ENCODE data around the gene SULT4A1. TPM values are rescaled to one million over a fixed set of nuclear protein-coding genes. Genes with fewer than 3 reads are reported as not detected.

Gene SULT4A1
- total RNA-seq, 1 donor from 2014 or later = 0.50 TPM

DNA sequence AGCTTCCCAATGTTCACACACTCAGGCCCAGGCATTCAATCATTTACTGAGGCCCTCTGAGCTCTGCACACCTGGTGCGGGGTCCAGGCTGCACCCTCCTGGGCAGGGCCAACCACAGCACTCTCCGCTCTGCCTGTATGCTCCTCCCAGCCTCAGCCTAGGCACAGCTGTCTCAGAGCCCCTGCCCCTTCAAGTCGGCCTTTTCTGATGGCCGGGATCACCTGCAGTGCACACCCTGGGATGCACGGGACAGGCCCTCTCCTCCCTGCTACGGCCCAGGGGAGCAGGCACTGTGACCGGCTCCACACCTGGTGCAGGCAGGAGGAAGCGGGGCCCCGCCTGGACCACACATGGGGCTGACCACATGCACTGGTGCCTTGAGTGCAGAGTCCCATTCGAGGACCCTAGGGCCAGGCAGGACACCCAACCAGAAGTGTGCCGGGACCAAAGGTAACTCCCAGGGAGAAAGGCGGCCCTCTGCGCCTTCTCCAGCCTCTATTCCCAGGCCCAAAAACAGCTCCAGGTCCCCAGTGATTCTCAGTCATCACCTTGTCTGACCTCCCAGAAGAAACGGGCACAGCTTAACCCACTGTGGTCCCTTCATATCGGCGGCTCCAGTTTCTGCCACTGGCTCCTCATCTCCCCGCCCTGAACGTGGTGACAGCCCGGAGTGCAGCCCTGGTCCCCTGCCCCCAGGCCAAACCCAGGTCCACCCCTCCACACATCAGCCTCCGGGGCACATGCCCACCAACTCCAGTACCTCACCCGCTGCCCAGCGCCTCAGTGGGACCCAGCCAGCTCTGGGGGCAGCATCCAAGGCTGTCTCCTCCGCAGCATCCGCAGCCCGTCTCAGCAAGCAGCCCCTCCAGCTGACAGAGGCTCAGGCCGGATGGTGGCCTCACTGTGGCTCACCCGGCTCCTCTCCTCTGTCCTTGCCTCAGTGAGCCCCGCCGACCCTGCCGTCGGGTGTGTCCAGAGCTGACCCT lies 17.5 kb downstream of the SULT4A1 start:
- DNase-seq (ENCODE audit: low read depth) = no peak

DNA sequence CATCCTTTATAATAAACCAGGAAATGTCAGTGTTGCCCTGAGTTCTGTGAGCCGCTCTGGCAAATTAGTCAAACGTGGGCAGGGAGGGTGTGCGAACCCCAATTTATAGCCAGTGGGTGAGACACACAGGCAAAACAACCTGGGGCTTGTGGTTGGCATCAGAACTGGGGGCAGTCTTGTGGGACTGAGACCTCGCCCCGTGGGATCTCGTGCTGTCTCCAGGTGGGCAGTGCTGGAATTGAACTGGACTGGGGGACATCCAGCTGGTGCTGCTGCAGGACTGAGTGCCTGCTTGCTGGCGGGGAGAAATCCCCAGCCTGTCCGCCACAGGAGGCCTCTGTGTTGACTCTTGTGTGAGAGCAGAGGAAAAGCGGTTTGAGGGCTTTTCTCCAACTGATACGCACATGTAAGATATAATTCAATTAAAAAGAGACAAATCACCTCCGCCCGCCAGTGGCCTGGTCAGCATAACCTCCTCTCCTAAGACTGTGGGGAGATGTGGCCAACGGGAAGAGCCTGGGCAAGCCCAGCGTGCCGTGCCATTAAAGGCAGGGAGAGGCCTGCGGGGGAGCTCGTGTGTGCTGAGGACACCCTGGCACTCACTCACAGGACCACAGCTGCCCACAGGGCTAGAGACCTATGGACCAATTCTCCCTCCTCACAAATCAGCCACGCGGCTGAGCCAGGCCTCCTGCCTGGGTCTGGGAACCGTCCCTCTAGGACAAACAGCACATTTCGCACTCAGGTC lies 18.4 kb downstream of the SULT4A1 start:
- no peak for DNase-seq (ENCODE audit: low read depth)

DNA sequence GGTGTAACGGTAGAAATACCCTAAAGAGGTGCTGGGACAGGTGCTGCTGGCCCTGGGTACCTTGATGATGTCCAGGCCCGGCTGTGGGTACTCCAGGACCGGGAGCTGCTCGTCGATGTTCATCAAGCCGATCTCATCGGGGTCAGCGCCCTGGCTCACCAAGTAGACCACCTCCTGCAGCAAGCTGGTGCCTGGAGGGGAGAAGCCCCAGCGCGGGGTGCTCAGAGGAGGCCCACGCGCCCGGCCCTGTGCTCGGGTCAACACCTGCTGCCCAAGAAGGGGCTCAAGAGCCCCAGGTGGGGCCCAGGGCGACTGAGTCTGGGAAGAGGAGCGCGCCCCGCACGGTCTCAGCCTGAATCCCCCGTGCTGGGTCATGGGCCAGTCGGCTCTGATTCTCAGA lies 20.6 kb downstream of the SULT4A1 start:
- DNase-seq (ENCODE audit: low read depth) = no peak

DNA sequence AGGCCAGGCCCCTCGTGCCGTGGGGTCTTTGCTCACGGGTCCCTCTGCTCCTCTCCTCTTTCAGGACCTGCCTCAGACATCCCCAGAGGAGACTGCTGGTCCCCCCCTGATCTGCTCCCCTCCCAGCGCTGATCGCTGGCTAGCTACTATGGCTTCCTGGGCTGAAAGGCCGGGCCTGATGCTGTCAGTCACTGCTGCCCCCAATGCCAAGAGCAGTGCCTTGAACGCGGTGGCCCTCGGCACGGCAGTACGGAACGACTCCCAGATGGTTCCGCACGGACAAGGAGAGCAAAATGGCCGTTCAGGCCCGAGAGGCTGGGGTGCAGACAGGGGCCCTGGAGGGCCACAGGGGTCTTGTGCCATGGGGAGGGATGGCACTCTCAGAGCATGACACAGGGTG lies 21.5 kb downstream of the SULT4A1 start:
- no peak for DNase-seq (ENCODE audit: low read depth)

DNA sequence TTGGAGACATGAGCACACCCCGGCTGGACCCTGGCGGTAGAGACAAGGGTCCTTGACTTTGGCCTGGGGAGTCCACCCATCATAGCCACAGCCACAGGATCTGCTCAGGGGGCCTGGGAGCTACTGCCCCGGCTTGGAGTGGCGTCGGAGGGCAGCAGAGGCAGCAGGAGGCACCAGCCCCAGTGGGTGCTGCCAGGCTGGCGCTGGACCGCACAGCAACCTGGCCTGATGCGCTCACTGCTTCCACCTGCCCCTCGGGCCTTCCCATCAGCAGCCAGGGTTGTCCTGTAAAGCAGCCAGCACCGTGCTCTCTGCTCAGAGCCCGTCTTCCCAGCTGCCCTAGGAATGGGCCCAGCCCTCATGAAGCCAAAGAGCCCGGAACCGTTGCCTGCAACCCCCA lies 21.9 kb downstream of the SULT4A1 start:
- DNase-seq (ENCODE audit: low read depth) = no peak

DNA sequence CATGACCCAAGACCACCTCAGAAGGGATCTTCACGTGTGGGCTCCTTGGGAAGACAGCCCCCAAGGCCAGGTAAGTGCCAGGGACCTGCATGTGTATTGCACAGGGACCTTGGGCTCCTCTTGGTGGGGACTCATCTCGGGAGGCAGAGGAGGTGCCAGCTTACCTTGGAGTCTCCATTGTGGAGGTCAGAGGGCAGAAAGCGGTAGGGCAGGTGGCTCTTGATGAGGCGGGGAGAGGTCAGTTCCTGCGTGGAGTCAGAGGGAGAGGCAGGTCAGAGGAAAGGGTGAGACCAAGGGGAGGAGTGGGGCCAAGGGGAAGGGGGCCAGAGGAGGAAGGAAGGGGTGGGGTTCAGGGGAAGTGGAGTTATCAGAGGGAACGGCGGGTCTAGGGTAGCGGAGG lies 22.5 kb downstream of the SULT4A1 start:
- DNase-seq (ENCODE audit: low read depth) = no peak

DNA sequence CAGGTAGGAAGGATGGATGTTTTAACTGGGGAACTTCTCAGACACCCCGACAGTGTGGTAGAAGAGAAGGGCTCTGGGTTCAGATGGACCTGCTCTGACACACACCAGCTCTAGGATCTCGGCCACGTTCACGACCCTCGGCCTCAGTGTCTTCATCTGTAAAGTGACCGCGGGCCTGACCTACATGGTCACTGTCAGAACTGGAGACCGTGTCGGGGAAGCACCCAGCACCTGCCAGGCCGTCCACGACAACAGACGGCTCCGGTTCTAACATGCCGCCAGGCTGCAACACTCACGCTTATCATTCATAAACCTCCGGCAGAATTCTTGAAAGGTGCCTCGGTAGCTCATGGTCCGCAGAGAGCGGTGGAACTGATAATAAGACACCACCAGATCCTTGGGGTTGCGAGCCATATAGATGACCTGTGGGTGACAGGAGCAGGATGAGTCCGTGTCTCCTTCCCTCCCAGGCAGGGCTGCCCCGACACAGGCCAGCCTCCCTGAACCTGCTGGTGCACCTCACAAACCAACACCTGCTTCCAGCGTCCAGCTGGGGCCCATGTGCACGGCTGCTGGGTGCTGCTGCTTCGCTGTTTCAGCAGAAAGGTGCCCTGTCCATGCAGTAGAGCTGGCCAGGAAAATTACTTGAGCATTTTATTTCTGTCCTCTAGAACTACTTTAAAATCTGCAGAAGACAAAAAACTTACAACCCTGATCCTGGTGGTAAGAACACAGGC lies 23.6 kb downstream of the SULT4A1 start:
- DNase-seq (ENCODE audit: low read depth) = no peak

DNA sequence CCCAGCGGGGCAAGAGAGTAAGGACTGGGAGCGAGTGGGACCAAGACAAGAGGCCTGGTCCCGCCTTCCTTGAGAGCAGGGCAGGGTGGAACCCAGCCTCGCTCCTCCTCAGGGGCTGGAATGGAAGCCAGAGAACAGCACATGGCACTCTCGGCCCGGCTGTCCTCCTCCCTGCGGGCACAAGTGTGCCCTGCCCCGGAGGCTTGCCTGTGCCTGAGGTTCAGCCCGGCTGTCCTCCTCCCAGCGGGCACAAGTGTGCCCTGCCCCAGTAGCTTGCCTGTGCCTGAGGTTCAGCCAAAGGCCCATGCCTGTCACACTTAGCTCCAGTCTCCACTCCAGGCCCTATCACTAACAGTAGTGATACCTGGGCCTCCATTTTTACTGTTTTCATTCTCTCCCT lies 24.2 kb downstream of the SULT4A1 start:
- no peak for DNase-seq (ENCODE audit: low read depth)

DNA sequence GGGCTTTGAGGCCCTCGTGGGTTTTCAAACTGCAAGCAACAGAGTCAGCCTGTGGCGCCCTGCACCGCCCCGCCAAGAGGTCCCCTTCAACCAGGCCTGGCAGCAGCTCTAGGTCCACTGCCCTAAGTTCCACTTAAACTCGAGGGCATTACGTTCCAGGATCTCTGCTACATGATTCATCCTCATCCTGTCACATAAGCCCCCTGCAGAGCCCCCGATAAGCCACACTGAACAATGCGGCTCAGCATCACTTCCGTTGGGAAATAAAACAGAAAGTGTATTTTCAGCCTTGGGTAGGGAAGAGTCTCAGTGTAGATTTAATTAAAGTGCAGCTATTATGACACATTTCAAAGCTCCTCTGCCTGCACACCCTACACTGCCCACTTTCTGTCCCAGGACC lies 24.6 kb downstream of the SULT4A1 start:
- DNase-seq (ENCODE audit: low read depth) = no peak

DNA sequence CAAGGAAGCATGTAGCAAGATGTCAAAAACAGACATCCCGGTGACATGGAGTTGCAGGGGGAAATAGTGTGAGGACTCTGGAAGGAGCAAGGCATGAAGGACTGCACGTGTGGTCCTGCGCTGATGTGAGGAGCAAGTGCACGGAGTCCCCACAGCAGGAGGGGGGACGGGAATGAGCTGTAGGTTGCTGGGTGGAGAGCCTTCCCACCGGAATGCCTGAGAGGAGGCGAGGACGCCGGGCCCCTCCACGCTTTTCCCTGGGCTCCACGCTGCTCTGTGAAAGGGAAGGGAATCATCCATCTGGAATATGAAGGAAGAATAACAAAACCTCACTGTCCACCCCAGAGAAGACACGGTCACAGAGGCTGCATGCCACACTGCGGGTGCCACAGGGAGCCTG lies 26.6 kb downstream of the SULT4A1 start:
- no peak for DNase-seq (ENCODE audit: low read depth)

DNA sequence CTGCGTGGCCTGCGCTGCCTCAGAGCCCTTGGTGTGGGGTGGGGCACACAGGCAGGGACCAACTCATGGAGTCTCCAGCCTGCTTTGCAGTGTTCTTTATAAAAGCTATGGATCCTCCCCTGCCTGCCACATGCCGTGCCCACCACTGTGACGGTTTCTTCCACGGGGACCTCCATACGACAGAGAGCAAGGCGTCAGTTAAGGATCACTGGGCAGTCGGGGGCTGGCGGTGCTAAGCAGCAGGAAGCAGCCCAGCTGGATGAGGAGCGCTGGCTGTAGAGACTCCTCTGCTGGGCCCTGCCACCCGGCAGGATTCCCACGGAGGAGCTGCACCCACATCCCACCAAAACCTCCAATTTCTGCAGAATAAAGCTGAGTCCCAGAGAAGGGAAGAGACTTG lies 27.1 kb downstream of the SULT4A1 start:
- no peak for DNase-seq (ENCODE audit: low read depth)

DNA sequence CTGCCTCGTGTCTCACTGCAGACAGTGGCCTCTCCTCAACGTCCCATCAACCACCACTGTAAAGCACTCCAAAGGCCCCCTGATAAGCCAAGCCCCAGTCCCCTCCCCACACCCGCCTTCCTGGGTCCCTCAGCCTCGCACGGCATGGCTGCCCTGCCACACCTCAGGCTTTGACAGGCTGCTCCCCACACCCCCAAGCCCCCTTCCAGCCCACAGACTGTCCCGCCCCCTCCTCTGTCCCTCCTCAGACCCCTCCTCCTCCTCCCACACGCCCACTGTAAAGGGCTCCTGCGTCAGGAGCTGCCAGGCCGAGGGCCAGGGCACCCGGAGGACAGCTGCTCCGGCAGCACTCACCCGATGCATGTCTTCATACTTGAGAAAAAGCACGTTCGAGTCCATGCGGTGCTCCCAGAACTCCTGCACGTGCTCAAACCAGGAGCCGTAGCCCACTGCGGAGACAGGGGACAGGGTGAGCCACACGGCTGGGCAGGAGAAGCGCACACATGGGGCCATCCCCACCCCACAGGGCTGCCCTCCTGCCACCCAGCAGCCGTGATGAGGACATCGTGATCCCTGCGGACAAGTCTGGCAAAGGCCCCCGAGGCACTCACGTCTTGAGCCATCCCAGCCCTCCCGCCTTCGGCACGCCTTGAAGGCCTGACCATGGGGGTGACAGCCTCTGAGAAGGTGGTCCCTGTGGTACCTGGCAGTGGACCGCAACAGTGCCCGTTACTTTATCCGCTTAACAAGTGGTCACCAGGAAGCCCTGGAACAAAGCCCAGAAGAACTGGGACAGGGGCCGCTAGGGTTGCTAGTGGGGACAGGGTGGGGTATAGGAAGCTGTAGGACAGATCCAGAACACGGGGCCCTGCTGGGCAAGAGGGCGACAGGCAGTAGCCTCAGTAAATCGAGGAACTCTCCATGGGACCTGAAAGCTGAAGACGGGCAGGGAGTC lies 28.8 kb downstream of the SULT4A1 start:
- DNase-seq (ENCODE audit: low read depth) = no peak

DNA sequence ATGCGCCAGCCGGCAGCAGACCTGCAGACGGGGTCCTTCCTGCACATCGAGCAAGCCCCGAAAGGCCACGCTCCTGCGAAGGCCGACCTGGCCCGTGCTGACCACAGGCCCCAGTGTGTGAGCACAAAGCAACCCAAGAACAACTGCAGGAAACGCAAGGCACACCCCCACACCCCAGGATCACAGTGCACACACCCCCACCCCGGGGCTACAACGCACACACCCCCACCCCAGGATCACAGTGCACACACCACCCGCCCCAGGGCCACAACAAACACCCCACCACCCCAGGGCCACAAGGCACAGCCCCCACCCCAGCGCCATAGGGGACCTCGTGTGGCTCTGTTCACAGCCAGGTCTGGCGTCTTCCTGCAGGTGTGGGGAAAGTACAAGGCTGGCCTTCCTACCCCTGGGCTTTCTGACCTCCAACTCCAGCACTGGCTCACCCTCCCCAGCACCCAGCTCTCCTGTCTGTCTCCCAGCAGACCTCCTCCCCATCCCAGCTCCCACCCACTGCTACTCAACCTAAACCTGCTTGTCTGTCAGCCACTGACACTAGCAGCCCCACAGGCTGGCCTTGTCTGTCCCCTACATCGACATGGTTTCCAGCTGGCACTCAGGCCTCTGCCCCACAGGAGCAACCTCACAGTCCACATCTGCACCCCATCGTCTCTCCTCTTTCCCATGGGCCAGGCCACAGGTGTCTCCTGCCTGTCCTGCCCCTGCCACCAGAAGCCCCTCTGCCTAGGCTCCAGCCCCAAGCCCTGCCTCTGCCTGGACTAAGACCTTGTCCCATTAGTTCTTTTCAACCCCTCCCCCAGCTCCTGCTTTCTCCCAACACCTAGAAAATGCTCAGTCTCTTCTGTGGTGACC lies 29.7 kb downstream of the SULT4A1 start:
- no peak for DNase-seq (ENCODE audit: low read depth)

DNA sequence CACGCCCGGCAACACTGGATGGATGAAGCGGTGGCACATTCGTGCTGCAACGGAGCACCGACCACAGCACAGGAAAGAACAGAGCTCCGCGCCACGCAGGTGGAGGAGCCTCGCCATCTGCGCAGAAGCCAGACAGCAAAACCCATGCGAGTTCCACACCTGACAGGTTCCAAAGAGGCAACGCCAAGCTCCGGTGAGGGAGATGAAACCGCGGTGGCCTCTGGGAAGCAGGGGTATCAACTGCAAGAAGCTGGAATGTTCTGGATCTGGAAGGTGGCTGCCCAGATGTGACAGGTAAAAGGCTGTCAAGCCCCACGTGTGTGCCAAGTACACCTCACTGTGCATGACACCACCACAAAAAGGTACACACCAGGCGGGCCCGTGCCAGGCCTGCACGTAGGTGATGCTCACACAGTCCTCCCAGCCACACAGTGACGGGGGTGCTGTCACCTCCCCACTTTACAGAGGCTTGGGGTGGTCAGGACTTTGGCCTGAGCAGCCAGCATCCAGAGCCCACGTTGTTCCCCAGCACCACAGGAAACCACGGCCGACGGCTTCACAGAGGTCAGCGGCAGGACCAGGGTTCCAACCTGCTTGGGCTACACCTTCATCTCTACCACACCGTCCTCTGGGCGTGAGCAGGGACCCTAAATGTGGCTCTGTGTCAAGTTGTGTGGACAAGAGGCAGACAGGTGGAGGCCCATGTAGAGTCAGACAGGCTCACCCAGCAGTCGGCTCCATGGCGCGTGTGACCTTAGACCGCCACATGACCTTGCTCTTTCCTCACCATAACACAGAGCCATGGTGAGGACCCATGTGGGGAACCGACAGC lies 30.5 kb downstream of the SULT4A1 start:
- DNase-seq (ENCODE audit: low read depth) = no peak

DNA sequence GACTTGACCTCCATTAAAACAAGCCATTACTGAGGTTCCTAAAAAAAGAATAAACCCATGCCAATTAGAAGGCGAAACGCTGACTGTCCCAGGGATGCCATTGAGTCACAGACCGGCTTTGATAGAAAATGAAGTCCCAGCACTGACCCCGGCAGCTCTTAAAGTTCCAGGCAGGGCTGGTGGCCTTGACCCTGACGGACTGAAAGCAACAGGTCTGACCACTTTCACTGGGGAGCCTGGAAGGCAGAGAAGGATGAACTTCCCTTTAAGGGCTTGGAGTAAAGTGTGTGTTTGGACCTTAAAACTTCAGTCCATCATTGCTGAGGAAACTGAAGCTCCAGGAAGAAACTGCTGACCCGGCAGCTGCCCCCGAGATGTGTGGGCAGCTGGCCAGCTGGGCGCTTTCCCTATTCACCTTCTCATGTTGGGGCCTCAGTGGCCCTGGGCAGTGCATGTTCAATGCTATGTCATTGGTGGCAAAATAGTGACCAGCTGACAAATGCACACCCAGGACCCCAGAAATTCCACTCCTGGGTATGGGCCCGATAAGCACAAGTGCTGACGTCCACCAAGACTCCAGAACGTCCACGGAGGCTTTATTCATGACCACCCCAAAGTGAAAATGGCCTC lies 31.3 kb downstream of the SULT4A1 start:
- DNase-seq (ENCODE audit: low read depth) = no peak

DNA sequence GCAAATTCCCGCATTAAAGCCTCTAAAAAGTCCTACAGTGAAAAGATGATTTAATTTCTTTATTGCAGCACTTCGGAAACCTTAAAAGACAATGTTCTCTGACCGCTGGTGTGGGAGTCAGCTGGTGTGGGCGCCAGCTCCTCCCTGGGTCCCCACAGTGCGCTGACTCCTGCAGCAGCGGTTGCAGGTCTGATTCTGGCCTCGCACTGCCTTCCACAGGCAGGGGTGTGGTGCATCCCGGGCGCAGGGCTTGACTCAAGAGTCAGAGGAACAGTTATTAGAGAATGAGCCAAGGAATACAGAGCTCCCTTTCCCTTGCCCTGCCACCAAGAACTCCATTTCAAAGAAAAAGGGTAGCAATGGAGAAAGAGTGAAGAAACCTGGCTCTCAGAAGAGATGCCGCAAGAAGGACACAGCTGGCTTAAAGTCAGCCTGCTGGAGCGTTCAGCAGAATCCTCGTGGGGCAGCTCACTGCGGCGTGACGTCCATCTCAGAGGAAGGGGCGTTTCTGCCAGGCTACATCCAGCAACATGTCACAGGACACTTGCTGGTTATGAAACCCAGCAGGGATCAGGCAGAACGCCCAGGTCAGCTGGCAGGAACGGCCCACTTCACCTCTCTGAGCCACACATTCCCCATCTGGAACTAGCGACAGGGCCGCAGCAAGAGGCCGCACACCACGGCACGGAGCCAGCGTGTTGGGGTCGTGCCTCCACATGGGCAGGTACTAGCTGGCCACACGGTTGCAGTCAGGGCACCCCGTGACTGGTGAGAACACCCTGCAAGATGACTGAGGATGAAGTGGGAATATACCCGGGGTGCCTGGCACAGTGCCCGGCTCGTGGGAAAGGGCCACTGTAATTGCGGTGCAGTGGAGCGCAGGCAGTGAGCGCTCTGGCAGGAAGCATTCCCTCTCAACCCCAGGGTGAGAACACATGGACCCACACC lies 32.1 kb downstream of the SULT4A1 start:
- peak; percentile 35 for DNase-seq (ENCODE audit: low read depth)

DNA sequence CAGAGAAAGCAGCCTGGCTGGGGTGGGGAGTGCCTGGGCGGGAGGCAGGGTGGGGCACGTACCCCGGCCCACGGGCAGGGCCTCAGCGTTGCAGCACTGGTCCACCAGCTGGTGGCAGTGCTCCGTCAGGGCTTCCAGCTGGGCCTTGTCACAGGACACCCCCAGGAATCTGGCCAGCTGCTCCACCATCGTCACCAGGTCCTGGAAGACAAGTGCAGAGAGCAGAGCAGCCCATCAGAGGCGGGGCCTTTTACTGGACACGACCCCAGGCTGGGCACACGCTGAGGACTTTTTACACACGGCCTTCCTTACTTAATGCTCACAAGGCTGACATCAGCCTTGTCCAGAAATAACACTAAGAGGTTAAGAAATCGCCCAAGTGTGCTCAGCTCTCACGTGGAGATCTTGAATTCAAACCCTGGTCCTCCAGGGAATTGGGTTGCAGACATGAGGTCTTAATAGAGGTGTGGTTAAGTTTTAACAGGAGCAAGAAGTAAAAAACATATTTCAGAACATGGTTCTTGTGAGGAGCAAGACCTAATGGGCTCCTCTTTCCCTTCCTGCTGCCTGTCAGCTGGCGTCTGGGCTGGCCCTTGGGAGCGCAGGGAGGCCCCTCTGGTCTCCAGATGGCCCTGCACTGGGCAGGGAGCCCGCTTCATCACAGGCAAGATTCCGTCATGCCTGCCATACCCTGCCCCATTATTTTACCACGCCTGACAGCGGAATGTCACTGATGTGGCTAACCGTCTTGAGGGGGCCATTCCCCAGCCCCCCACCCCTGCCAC lies 33.1 kb downstream of the SULT4A1 start:
- DNase-seq (ENCODE audit: low read depth) = no peak

Measured in renal cortical epithelial cell (primary cell).